ENCODE results near the gene LRRC45.

- TF ChIP-seq CTCF (IDR thresholded peaks at IDR 0.05) (no peak), POLR2A (IDR thresholded peaks at IDR 0.05) (no peak)
Measured at GRCh38 chr17:82029391-82029790, 6.3 kb downstream of the LRRC45 start.

Measured in uterus (tissue), 2 donors.